ENCODE results near the gene SPTY2D1.
"Not testable (repeated sequence)": the region's sequence is repeated elsewhere in the genome, so short reads cannot be mapped to it uniquely, and the experiment has no call there.

Gene SPTY2D1

GRCh38 chr11:18669219-18669596 lies 35.1 kb upstream of the SPTY2D1 start:
- H3K4me3 ChIP-seq (replicated peaks; ENCODE audit: low read depth, low read length): no peak overlapping the region
- no peak for DNase-seq (ENCODE audit: extremely low read depth, low read depth)
- TF ChIP-seq CTCF (IDR thresholded peaks at IDR 0.05; ENCODE audit: low read depth, low read length, missing control alignments): no peak

GRCh38 chr11:18668131-18668530 lies 34.0 kb upstream of the SPTY2D1 start:
- no peak for TF ChIP-seq CTCF (IDR thresholded peaks at IDR 0.05; ENCODE audit: low read depth, low read length, missing control alignments)
- no peak for DNase-seq (ENCODE audit: extremely low read depth, low read depth)
- H3K4me3 ChIP-seq (replicated peaks; ENCODE audit: low read depth, low read length): no peak overlapping the region

- DNase-seq (ENCODE audit: extremely low read depth, low read depth); H3K4me3 ChIP-seq (replicated peaks; ENCODE audit: low read depth, low read length): not testable (repeated sequence)
These were observed 31.3 kb upstream of the SPTY2D1 start for GRCh38 chr11:18665353-18665872.

GRCh38 chr11:18657673-18658072 lies 23.5 kb upstream of the SPTY2D1 start:
- H3K4me3 ChIP-seq (replicated peaks; ENCODE audit: low read depth, low read length): no peak overlapping the region
- no peak for TF ChIP-seq CTCF (IDR thresholded peaks at IDR 0.05; ENCODE audit: low read depth, low read length, missing control alignments)
- no peak for DNase-seq (ENCODE audit: extremely low read depth, low read depth)

GRCh38 chr11:18650859-18651557 lies 16.9 kb upstream of the SPTY2D1 start:
- TF ChIP-seq CTCF (IDR thresholded peaks at IDR 0.05; ENCODE audit: low read depth, low read length, missing control alignments): peak; percentile 84

GRCh38 chr11:18650353-18650752 lies 16.2 kb upstream of the SPTY2D1 start:
- DNase-seq (ENCODE audit: extremely low read depth, low read depth): no peak
- TF ChIP-seq CTCF (IDR thresholded peaks at IDR 0.05; ENCODE audit: low read depth, low read length, missing control alignments): no peak
- H3K4me3 ChIP-seq (replicated peaks; ENCODE audit: low read depth, low read length): no peak overlapping the region

More at GRCh38 chr11:18650859-18651557, 16.9 kb upstream of the SPTY2D1 start:
- H3K4me3 ChIP-seq (replicated peaks; ENCODE audit: low read depth, low read length): no peak overlapping the region
- peak; percentile 65 for DNase-seq (ENCODE audit: extremely low read depth, low read depth)

GRCh38 chr11:18643034-18643433 lies 8.9 kb upstream of the SPTY2D1 start:
- DNase-seq (ENCODE audit: extremely low read depth, low read depth); H3K4me3 ChIP-seq (replicated peaks; ENCODE audit: low read depth, low read length): not testable (repeated sequence)

GRCh38 chr11:18641677-18642076 lies 7.5 kb upstream of the SPTY2D1 start:
- no peak overlapping the region for H3K4me3 ChIP-seq (replicated peaks; ENCODE audit: low read depth, low read length)
- TF ChIP-seq CTCF (IDR thresholded peaks at IDR 0.05; ENCODE audit: low read depth, low read length, missing control alignments): no peak
- no peak for DNase-seq (ENCODE audit: extremely low read depth, low read depth)
